HK-2 (cell line): ENCODE data around the gene PRKG1.

ENCODE experiments used
- DNase-seq: peaks from one replicate; pipeline ENCODE4 v3.0.0-alpha.2; 2018; ENCODE audit not compliant: unreplicated experiment

Gene PRKG1

GRCh38 chr10:51074238-51075028, at the start of gene PRKG1:
Gene PRKG1 (plus strand): TSS chr10:51074487.
- DNase-seq, result peak; percentile 70

- DNase-seq, result no peak
Measured at GRCh38 chr10:51028420-51028819, 45.9 kb upstream of the PRKG1 start.

- no peak for DNase-seq
Measured at GRCh38 chr10:51029172-51029641, 45.1 kb upstream of the PRKG1 start.

- DNase-seq, result no peak
Measured at GRCh38 chr10:51030480-51030879, 43.8 kb upstream of the PRKG1 start.

- DNase-seq, result no peak
Measured at GRCh38 chr10:51031950-51032349, 42.3 kb upstream of the PRKG1 start.

- no peak for DNase-seq
Measured at GRCh38 chr10:51034769-51035168, 39.5 kb upstream of the PRKG1 start.

- no peak for DNase-seq
Measured at GRCh38 chr10:51035344-51035743, 38.9 kb upstream of the PRKG1 start.

- no peak for DNase-seq
Measured at GRCh38 chr10:51045871-51046270, 28.4 kb upstream of the PRKG1 start.

- no peak for DNase-seq
Measured at GRCh38 chr10:51046654-51047053, 27.6 kb upstream of the PRKG1 start.

GRCh38 chr10:51047857-51048256, 26.4 kb upstream of the PRKG1 start:
- no peak for DNase-seq

- no peak for DNase-seq
Measured at GRCh38 chr10:51048792-51049191, 25.5 kb upstream of the PRKG1 start.

- DNase-seq, result no peak
Measured at GRCh38 chr10:51052163-51052562, 22.1 kb upstream of the PRKG1 start.

GRCh38 chr10:51057925-51058324, 16.4 kb upstream of the PRKG1 start:
- DNase-seq, result no peak

- no peak for DNase-seq
Measured at GRCh38 chr10:51063166-51063565, 11.1 kb upstream of the PRKG1 start.

- DNase-seq, result no peak
Measured at GRCh38 chr10:51063659-51064535, 10.4 kb upstream of the PRKG1 start.

- no peak for DNase-seq
Measured at GRCh38 chr10:51066231-51066630, 8.1 kb upstream of the PRKG1 start.

- no peak for DNase-seq
Measured at GRCh38 chr10:51072210-51072609, 2.1 kb upstream of the PRKG1 start.

- no peak for DNase-seq
Measured at GRCh38 chr10:51072921-51073434, 1.3 kb upstream of the PRKG1 start.

GRCh38 chr10:51073453-51074237, 642 bp upstream of the PRKG1 start:
- peak; percentile 23 for DNase-seq

- no peak for DNase-seq
Measured at GRCh38 chr10:51075043-51075872, 971 bp downstream of the PRKG1 start.

GRCh38 chr10:51075873-51076229, 1.6 kb downstream of the PRKG1 start:
- DNase-seq, result no peak
